ENCODE measurements around the gene SLC11A1.

The SLC11A1 gene

DNA sequence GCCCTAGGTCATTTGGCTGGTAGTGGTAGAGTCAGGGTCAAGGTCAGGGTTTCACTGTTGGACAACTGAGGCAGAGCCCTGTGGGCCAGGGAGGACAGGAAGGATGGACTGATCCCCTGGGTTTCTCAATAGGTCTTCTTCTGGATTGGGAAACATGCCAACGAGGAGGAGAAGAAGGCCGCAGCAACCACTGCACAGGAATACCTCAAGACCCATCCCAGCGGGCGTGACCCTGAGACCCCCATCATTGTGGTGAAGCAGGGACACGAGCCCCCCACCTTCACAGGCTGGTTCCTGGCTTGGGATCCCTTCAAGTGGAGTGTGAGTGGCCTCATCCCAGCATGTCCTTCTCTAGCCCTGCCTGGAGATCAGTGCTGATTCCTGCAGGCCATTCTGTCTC, 54.9 kb downstream of the SLC11A1 start:
- Histone ChIP-seq H3K4me1 (ENCODE audit: insufficient read depth, poor library complexity, severe bottlenecking) (no peaks in the 10 kb centered on the region), H3K36me3 (ENCODE audit: low read depth) (no peaks in the 10 kb centered on the region), H3K27ac (ENCODE audit: poor library complexity, severe bottlenecking) (no peak overlapping the region), H3K4me3 (ENCODE audit: severe bottlenecking) (no peak overlapping the region), H3K9me3 (ENCODE audit: severe bottlenecking) (no peaks in the 10 kb centered on the region), H3K27me3 (ENCODE audit: insufficient read depth, poor library complexity, severe bottlenecking) (no peaks in the 10 kb centered on the region)
- DNase-seq (ENCODE audit: low spot score), result no peak
- TF ChIP-seq, protein P1, sequence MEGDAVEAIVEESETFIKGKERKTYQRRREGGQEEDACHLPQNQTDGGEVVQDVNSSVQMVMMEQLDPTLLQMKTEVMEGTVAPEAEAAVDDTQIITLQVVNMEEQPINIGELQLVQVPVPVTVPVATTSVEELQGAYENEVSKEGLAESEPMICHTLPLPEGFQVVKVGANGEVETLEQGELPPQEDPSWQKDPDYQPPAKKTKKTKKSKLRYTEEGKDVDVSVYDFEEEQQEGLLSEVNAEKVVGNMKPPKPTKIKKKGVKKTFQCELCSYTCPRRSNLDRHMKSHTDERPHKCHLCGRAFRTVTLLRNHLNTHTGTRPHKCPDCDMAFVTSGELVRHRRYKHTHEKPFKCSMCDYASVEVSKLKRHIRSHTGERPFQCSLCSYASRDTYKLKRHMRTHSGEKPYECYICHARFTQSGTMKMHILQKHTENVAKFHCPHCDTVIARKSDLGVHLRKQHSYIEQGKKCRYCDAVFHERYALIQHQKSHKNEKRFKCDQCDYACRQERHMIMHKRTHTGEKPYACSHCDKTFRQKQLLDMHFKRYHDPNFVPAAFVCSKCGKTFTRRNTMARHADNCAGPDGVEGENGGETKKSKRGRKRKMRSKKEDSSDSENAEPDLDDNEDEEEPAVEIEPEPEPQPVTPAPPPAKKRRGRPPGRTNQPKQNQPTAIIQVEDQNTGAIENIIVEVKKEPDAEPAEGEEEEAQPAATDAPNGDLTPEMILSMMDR (IDR thresholded peaks at IDR 0.05; ENCODE audit: poor library complexity, severe bottlenecking), result no peak
- no peak; the same call in 2 of the 3 replicates for ATAC-seq (ENCODE audit: low read depth)

DNA sequence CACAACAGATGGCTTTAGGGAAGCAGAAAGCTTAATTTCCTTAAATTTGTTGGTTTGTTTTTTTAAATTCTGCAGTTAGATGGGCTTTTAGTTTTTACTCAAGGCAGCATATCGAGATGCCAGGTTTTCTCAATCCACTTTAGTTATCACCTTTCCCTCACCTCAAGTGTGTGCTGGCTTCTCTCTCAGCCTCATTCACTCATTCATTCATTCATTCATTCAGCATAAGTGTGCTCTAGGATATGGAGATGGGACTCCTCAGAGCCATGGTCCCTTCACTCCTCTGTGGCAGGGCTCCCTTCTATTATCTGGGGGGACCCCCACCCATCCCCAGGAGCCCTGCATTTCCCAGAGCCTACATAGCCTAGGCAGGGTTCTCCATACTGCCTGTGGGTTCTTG, 55.9 kb downstream of the SLC11A1 start:
- Histone ChIP-seq H3K27me3 (ENCODE audit: insufficient read depth, poor library complexity, severe bottlenecking) (no peaks in the 10 kb centered on the region), H3K4me3 (ENCODE audit: severe bottlenecking) (no peak overlapping the region), H3K27ac (ENCODE audit: poor library complexity, severe bottlenecking) (no peak overlapping the region), H3K9me3 (ENCODE audit: severe bottlenecking) (no peaks in the 10 kb centered on the region), H3K36me3 (ENCODE audit: low read depth) (no peaks in the 10 kb centered on the region), H3K4me1 (ENCODE audit: insufficient read depth, poor library complexity, severe bottlenecking) (no peaks in the 10 kb centered on the region)
- TF ChIP-seq, protein P1 (IDR thresholded peaks at IDR 0.05; ENCODE audit: poor library complexity, severe bottlenecking), result no peak
- no peak for ATAC-seq (ENCODE audit: low read depth)
- DNase-seq (ENCODE audit: low spot score), result no peak

DNA sequence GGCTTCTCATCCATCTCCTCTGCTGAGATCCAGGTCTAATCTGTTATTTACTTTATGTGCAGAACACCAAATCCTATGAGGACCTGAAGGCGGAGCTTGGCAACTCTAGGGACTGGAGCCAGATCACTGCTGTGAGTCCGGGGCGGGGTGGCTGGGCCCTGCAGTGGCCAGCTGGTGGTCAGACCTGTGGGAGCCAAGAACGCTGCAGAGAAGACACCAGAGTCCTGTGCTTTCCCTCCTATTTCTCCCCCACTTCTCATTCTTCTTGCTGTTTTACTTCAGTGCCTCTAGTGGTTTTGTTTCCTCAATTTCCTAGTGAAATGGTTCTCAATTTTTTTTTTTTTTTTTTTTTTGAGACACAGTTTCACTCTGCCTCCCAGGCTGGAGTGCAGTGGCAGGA, 56.5 kb downstream of the SLC11A1 start:
- Histone ChIP-seq H3K36me3 (ENCODE audit: low read depth) (no peaks in the 10 kb centered on the region), H3K27ac (ENCODE audit: poor library complexity, severe bottlenecking) (no peak overlapping the region), H3K4me3 (ENCODE audit: severe bottlenecking) (no peak overlapping the region), H3K4me1 (ENCODE audit: insufficient read depth, poor library complexity, severe bottlenecking) (no peaks in the 10 kb centered on the region), H3K27me3 (ENCODE audit: insufficient read depth, poor library complexity, severe bottlenecking) (no peaks in the 10 kb centered on the region), H3K9me3 (ENCODE audit: severe bottlenecking) (no peaks in the 10 kb centered on the region)
- TF ChIP-seq, protein P1 (IDR thresholded peaks at IDR 0.05; ENCODE audit: poor library complexity, severe bottlenecking), result no peak
- ATAC-seq (ENCODE audit: low read depth), result no peak
- no peak for DNase-seq (ENCODE audit: low spot score)

DNA sequence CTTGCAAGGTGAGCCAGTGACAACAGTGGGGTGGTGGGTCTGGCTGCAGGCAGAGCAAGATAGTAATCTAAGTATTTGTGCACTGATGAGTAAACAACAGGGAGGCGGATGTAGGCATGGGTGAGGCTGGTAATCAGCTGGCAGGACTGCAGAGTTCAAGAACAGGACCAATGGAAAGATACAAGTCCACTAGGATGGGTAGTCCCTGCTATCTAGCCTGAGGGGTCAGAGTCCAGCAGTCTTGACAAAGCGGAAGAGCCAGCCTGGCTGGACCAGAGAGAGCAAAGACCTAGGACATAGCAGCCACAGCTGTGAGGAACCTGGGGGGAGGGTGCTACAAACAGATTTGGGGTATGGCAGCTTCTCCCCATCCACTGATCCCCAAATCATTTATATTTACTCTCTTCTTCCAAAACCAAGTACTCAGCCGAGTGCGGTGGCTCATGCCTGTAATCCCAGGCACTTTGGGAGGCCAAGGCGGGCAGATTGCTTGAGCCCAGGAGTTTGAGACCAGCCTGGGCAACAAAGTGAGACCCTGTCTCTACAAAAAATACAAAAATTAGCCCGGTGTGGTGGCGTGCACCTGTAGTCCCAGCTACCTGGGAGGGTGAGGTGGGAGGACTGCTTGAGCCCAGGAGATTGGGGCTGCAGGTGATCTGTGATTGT, 62.8 kb downstream of the SLC11A1 start:
- no peak overlapping the region for H3K4me3 ChIP-seq (ENCODE audit: severe bottlenecking)
- TF ChIP-seq, protein P1 (IDR thresholded peaks at IDR 0.05; ENCODE audit: poor library complexity, severe bottlenecking), result no peak
- ATAC-seq (ENCODE audit: low read depth) (no peak), DNase-seq (ENCODE audit: low spot score) (no peak)
- no peaks in the 10 kb centered on the region for H3K9me3 ChIP-seq (ENCODE audit: severe bottlenecking)
- H3K27ac ChIP-seq (ENCODE audit: poor library complexity, severe bottlenecking), result no peak overlapping the region
- H3K36me3 ChIP-seq (ENCODE audit: low read depth), result peaks cover 10% of the 10 kb centered on the region
- H3K27me3 ChIP-seq (ENCODE audit: insufficient read depth, poor library complexity, severe bottlenecking), result no peaks in the 10 kb centered on the region
- H3K4me1 ChIP-seq (ENCODE audit: insufficient read depth, poor library complexity, severe bottlenecking), result peaks cover 2% of the 10 kb centered on the region

DNA sequence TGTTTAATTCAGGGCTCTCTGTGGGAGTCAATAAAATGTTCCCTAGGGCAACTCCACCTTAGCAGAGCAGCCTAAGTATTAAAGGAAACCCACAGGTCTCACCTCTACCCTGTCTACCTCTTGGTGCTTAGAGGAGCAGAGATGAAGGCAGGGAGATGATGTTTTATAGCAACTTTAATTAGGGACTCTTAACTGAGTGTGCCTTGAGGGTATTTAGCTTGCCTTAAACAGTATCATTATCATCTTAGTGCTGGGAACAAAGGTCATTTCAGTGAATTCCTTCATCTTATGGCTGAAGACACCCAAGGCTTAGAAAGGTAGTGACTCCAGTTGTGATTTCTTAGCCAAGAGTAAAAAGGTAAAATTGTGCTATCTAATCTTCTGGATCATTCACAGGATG, 63.5 kb downstream of the SLC11A1 start:
- no peak overlapping the region for H3K4me3 ChIP-seq (ENCODE audit: severe bottlenecking)
- H3K36me3 ChIP-seq (ENCODE audit: low read depth), result peaks cover 18% of the 10 kb centered on the region
- H3K4me1 ChIP-seq (ENCODE audit: insufficient read depth, poor library complexity, severe bottlenecking), result peaks cover 2% of the 10 kb centered on the region
- TF ChIP-seq, protein P1 (IDR thresholded peaks at IDR 0.05; ENCODE audit: poor library complexity, severe bottlenecking), result no peak
- no peak for ATAC-seq (ENCODE audit: low read depth)
- no peak for DNase-seq (ENCODE audit: low spot score)
- no peaks in the 10 kb centered on the region for H3K9me3 ChIP-seq (ENCODE audit: severe bottlenecking)
- no peak overlapping the region for H3K27ac ChIP-seq (ENCODE audit: poor library complexity, severe bottlenecking)
- no peaks in the 10 kb centered on the region for H3K27me3 ChIP-seq (ENCODE audit: insufficient read depth, poor library complexity, severe bottlenecking)
